Measurements from ENCODE around the gene IL20. TPM values are rescaled to one million over a fixed set of nuclear protein-coding genes. Genes with fewer than 3 reads are reported as not detected.

Gene IL20
- total RNA-seq, 4 donors from 2014 or later: not detected

DNA sequence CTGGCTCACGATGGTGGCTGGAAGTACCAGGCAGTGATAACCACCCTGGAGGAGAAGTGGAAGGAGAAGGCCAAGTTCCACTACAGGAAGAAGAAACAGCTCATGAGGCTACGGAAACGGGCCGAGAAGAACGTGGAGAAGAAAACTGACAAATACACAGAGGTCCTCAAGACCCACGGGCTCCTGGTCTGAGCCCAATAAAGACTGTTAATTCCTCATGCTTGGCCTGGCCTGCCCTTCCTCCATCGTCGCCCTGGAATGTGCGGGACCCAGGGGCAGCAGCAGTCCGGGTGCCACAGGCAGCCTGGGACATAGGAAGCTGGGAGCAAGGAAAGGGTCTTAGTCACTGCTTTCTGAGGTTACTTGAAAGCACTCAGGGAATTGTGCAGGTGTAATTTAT, 42.6 kb downstream of the IL20 start:
- TF ChIP-seq, protein P1, sequence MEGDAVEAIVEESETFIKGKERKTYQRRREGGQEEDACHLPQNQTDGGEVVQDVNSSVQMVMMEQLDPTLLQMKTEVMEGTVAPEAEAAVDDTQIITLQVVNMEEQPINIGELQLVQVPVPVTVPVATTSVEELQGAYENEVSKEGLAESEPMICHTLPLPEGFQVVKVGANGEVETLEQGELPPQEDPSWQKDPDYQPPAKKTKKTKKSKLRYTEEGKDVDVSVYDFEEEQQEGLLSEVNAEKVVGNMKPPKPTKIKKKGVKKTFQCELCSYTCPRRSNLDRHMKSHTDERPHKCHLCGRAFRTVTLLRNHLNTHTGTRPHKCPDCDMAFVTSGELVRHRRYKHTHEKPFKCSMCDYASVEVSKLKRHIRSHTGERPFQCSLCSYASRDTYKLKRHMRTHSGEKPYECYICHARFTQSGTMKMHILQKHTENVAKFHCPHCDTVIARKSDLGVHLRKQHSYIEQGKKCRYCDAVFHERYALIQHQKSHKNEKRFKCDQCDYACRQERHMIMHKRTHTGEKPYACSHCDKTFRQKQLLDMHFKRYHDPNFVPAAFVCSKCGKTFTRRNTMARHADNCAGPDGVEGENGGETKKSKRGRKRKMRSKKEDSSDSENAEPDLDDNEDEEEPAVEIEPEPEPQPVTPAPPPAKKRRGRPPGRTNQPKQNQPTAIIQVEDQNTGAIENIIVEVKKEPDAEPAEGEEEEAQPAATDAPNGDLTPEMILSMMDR (IDR thresholded peaks at IDR 0.05): no peak
- TF ChIP-seq POLR2A (IDR thresholded peaks at IDR 0.05): no peak
- Histone ChIP-seq H3K27me3 (no peaks in the 10 kb centered on the region), H3K36me3 (no peaks in the 10 kb centered on the region), H3K4me3 (replicated peaks in 1 of 3) (no peak overlapping the region), H3K9me3 (no peaks in the 10 kb centered on the region), H3K27ac (no peak overlapping the region), H3K4me1 (peaks cover 5 to 30% of the 10 kb centered on the region in 2 donors)
- no peak for DNase-seq
- 90 to 95% methylated on average over 10 of the region's 10 CpGs for WGBS, 2 donors
- intact Hi-C loops (cut with DNase I): loop anchor here (10.0 kb wide), 1 partner anchor 103 kb away; no protein-coding TSS in a partner anchor

DNA sequence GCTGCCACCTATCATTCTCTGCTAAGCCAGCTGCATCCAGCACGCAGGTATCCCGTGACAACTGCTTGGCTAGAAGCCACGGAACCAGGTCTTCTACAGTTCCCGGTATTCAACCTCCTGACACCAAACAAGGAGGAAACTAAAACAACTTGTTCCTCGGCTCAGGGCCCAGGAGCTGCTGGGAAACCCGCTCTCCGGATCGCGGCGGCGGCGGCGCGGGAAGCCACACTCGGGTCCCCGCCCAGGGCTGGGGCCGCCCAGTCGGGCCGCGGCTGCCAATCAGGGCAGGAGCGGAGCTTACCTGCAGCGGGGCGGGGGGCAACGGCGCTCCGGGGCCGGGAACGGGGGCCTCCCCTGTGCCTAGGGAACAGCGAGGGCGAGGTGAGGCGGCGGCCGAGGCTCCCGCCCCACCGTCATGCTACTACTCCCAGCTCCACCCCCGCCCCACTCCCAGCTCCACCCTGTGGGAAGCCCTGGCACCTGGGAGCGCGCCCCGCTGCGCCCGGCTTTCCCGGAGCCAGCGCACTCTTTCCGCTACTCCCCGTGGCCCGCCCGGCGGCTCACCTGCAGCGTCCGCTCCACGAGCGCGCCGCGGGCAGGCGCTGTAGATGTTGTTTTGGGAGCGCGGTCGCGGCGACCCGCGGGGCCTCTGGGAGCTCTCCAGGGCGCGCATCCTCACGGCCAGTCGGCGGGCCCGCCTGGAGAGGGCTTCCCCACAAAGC, 43.9 kb downstream of the IL20 start:
- H3K4me3 ChIP-seq (replicated peaks in 1 of 3): peak overlapping the region in 1 of 3 donors; percentile 38
- H3K9me3 ChIP-seq: no peaks in the 10 kb centered on the region
- TF ChIP-seq POLR2A (IDR thresholded peaks at IDR 0.05): peak in 1 of 2 donors; percentile 13
- TF ChIP-seq, protein P1 (IDR thresholded peaks at IDR 0.05): peak in 1 of 6 experiments; percentile 2
- peak overlapping the region; percentile 77 to 85 (median 81) for H3K27ac ChIP-seq
- peaks cover 5 to 30% of the 10 kb centered on the region in 2 donors for H3K4me1 ChIP-seq
- DNase-seq: peak; percentile 99
- intact Hi-C loops (cut with DNase I): loop anchor here (10.0 kb wide), 1 partner anchor 105 kb away; no protein-coding TSS in a partner anchor
- H3K36me3 ChIP-seq: no peaks in the 10 kb centered on the region
- no peaks in the 10 kb centered on the region for H3K27me3 ChIP-seq
- 2 to 6% methylated on average over 30 to 47 of the region's 69 CpGs for WGBS, 2 donors

DNA sequence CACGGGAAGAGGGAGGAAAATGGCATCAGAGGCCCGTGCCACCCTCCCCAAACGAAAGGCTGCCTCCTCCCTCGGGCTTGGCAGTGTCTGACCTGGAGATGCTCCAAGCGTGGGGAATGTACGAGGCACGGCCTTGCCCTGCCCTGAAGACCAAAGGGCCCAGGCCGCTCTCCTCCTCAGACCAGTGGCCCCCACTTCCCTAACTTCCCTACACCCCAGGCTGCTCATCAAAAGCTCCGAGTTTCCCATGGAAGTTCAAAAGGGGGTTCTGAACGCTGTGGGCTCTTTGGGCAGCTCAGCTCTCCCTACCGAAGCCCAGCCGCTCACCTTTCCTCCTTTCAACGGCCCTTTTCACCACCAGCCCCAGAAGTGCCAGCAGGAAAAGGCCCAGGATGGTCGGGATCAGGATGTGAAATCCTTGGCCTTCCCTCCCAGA, 44.5 kb downstream of the IL20 start:
- peaks cover 5 to 30% of the 10 kb centered on the region in 2 donors for H3K4me1 ChIP-seq
- H3K27me3 ChIP-seq: no peaks in the 10 kb centered on the region
- TF ChIP-seq, protein P1 (IDR thresholded peaks at IDR 0.05): no peak
- TF ChIP-seq POLR2A (IDR thresholded peaks at IDR 0.05): no peak
- no peaks in the 10 kb centered on the region for H3K36me3 ChIP-seq
- no peaks in the 10 kb centered on the region for H3K9me3 ChIP-seq
- intact Hi-C loops (cut with DNase I): loop anchor here (5.0 to 10.0 kb wide), 5 partner anchors 48 to 425 kb away; partner anchors contain the start of gene DYRK3
- peak overlapping the region in 1 of 3 donors; percentile 38 for H3K4me3 ChIP-seq (replicated peaks in 1 of 3)
- 28 to 41% methylated on average over 10 to 14 of the region's 14 CpGs for WGBS, 2 donors
- peak overlapping the region; percentile 77 to 85 (median 81) for H3K27ac ChIP-seq
- no peak for DNase-seq

DNA sequence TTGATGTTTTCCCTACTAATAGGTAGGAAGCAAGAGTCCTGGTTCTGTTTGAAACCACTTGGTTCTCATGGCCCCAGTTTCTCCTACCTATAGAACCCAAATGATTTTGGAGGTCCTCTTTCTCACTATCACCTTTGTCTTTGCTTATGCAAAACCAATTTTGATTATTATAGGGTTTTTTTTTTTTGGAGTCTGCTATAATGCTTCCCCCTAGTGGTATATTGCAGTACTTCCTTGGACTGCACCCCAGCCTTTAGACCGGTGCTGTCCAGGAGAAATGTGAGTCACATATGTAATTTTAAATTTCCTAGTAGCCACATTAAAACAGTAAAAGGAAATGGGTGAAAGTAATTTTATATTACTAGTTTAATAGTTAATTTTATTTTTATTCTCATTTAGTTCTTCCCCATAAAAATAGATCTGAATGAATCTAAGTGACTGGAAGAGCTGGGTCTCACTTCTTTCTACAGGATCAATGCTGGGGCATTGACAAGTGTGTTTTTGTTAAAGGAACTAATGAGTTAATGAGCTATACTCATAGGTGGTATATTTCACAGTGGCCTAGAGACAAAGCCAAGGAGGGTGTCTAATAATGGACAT, 45.7 kb downstream of the IL20 start:
- peaks cover 5 to 30% of the 10 kb centered on the region in 2 donors for H3K4me1 ChIP-seq
- no peak overlapping the region for H3K27ac ChIP-seq
- H3K27me3 ChIP-seq: no peaks in the 10 kb centered on the region
- intact Hi-C loops (cut with DNase I): loop anchor here (5.0 to 10.0 kb wide), 4 partner anchors 49 to 426 kb away; partner anchors contain the start of gene DYRK3
- no peaks in the 10 kb centered on the region for H3K9me3 ChIP-seq
- WGBS, 2 donors: 2% methylated on average over 1 of the region's 1 CpG
- no peak overlapping the region for H3K4me3 ChIP-seq (replicated peaks in 1 of 3)
- TF ChIP-seq POLR2A (IDR thresholded peaks at IDR 0.05): no peak
- TF ChIP-seq, protein P1 (IDR thresholded peaks at IDR 0.05): peak; percentile 51 to 88 (median 72)
- peak; percentile 37 for DNase-seq
- no peaks in the 10 kb centered on the region for H3K36me3 ChIP-seq
